HG03571 (cell line): Measurements from ENCODE around the gene STEAP3.

Experiments
- ATAC-seq: cut with Tn5 transposase; IDR thresholded peaks from one replicate; pipeline ENCODE4 v1.9.1; 2021; ENCODE audit not compliant: unreplicated experiment

The STEAP3 gene

GRCh38 chr2:119225105-119225865, 1.7 kb downstream of the STEAP3 start:
- ATAC-seq: no peak

GRCh38 chr2:119225926-119226325, 2.3 kb downstream of the STEAP3 start:
- ATAC-seq: no peak

- ATAC-seq: no peak
These were observed 3.7 kb downstream of the STEAP3 start for GRCh38 chr2:119227346-119227745.

- ATAC-seq: no peak
These were observed 4.5 kb downstream of the STEAP3 start for GRCh38 chr2:119228136-119228535.

GRCh38 chr2:119228964-119229363, 5.3 kb downstream of the STEAP3 start:
- ATAC-seq: no peak

GRCh38 chr2:119229716-119230115, 6.1 kb downstream of the STEAP3 start:
- ATAC-seq: no peak

DNA sequence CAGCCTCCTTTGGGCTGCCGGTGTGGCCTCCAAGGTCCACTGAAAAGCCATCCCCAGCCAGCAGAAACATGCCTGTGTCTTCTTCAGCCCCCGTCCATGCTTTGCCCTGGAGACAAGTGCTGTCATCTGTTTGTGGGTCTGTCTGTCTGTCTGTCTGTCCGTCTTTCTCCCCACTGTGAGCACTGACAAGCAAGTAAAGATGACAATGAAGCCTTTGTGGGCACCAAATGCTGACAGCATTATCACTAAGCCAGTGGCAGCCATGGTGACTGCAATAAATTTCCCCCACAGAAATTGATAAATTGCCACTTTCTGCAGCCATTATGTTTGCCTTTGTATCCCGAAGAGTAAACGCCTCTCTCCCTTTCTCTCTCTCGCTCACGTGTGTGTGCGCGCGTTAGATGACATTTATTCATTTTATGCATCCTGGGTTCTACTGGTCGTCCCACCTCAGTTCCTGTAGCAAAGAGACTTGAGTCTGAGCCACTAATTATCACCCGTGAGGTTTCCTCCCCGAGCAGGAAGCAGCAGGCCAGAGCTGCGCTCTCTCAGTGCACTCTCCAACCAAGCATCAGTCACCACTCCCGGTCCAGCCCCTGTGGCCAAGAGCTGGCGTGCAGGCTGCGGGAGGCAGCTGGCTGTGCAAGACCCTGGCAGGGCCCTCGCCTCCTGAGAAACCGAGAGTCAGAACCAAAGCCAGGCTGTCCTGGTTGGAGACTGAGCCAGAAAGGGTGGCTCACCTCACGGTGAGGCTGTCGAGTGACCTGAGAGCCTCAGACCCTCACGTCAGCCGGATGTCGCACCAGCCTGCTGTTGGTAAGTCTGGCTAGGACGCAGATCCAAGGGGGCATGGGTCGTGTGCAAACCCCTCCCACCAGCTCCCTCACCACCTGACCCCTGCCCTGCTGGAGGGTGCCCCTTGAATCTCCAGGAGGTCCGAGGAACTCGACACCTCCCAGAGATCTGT, 6.9 kb downstream of the STEAP3 start:
- ATAC-seq: no peak

DNA sequence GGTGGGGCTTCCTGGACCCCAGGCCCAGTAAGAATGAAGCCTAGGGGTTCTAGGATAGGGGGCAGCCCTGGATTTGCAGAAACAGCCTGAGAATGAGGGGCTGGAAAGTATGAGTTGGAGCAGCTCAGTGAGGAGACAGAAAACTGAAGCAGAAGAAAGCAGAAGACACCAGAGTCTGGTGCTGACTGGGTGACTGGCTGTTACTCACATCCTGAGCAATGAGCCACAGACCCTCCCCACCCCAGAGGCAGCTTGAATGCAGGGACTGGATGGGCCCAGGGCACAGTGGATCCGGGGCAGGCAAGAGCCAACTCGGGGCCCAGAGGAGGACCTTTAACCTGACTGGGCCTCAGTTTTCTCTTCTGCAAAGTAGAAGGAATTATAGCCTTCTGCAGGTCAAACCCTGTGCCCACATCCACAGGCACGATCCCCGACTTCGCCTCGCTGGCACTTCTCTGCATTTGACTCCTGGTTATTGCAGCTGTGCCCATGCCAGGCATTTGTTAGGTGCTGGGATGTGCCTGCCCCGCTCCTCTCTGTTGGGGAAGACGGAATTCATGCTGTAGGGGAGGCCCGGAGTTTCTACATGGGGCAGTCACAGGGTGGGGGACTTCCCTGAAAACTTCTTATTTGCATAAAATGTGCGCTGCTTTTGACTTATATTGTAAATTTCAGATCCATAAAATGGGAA, 8.5 kb downstream of the STEAP3 start:
- ATAC-seq: no peak

- no peak for ATAC-seq
These were observed 9.0 kb downstream of the STEAP3 start for GRCh38 chr2:119232666-119232993.

DNA sequence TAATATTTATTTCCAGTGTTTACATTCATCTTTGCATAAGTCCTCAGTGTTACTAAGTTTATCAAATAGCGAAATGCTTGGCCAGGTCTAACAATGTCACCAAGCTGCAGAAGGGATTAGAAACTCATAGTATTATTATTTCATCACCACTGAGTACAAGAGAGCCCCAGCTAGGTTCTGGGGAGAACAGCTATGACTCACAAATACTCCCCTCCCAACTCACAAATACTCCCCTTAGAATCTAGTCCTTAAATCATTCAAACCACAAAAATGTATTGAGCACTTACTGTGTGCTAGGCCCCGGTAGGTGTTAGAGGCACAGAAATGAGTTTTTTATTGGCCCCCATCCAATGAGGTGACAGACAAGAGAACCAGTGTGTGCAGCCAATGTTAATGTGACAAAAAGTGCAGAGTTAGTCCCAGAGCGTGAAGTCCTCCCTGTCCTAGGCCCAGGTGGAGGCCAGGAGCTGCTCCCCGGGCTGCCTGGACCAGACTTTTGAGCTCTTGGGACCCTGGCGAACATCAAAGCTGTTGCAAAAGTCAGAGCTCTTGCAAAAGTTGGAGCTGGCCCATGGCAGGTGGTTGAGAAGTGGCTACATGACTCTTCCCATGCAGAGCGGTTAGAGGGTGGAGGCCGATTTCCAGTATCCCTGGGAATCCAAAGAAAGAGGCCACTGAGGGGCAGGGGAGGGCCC, 9.8 kb downstream of the STEAP3 start:
- ATAC-seq: no peak

GRCh38 chr2:119234021-119235019, 10.7 kb downstream of the STEAP3 start:
- no peak for ATAC-seq

- ATAC-seq: no peak
These were observed 13.2 kb downstream of the STEAP3 start for GRCh38 chr2:119236796-119237195.

GRCh38 chr2:119240311-119241204, 16.9 kb downstream of the STEAP3 start:
- ATAC-seq: no peak

GRCh38 chr2:119241205-119241532, 17.5 kb downstream of the STEAP3 start:
- ATAC-seq: no peak

- no peak for ATAC-seq
These were observed 18.9 kb downstream of the STEAP3 start for GRCh38 chr2:119242276-119243119.

DNA sequence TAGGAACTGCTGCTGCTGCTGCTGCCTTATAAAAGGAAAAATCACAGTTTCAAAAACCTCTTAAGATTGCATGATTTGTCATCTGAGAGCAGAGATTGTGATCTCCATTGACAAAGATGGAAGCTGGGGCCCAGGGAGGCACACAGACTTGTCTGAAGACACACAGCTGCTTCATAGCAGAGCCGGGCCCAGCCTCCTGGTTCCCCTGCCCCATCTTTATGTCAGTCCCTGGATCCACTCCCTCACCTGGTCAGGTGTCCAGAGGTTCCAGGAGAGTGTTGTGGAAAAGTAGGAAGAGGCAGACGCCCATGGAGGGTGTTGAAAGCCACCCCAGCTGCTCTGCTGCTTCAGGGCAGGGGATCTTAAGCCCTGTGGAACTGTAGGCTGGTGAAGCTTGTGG, 20.0 kb downstream of the STEAP3 start:
- ATAC-seq: no peak

DNA sequence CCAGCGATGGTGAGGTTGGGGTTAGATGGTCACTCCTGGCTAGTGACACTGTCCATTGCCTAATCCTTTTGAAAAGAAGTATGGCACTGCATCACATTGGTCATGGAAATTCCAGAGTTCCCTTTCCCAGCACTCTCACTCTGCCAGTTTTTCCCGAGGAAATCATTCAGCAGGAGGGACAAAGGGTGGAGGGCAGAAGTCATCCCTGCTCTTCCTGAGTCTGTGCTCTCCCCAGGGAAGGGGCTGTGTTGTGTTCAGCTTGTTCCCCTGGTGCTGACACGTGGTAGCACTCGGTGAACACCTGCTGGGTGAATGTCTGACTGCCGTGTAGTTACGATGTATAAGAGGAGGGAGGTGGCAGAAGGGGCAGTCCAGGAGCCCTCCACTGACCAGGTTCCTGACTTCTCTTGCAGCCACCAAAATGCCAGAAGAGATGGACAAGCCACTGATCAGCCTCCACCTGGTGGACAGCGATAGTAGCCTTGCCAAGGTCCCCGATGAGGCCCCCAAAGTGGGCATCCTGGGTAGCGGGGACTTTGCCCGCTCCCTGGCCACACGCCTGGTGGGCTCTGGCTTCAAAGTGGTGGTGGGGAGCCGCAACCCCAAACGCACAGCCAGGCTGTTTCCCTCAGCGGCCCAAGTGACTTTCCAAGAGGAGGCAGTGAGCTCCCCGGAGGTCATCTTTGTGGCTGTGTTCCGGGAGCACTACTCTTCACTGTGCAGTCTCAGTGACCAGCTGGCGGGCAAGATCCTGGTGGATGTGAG, 21.6 kb downstream of the STEAP3 start:
- no peak for ATAC-seq
